ENCODE measurements around the gene PSMB11.

GRCh38 chr14:23047034-23047634, 5.1 kb downstream of the PSMB11 start:
- TF ChIP-seq POLR2A (IDR thresholded peaks at IDR 0.05): no peak
- no peak for TF ChIP-seq CTCF (IDR thresholded peaks at IDR 0.05 in 4 of 5, conservative IDR thresholded peaks at IDR 0.05 in 1 of 5)

Data from gastrocnemius medialis (tissue), 4 donors.